Thoracic aorta (tissue), 2 donors: Measurements from ENCODE around the gene BTG4. TPM values are rescaled to one million over a fixed set of nuclear protein-coding genes. Genes with fewer than 3 reads are reported as not detected.

Experiments
- ATAC-seq: fragments of 150-250 bp; one replicate; pipeline ENCODE4 v1.8.0; 2017; ENCODE audit warnings: low read depth; ENCODE audit not compliant: insufficient number of reproducible peaks, low FRiP score
- DNase-seq: peaks from one replicate; pipeline ENCODE4 v3.0.0-alpha.2; 2020; ENCODE audit warnings: low spot score
- H3K27ac ChIP-seq, 2 donors: fragments of 200-600 bp; sonication (generic); 1 replicate in 1 of 2; 2 replicates in 1 of 2; pipeline ENCODE4 v1.5.1; 2016; ENCODE audit warnings: mild to moderate bottlenecking in 2 of 2, moderate library complexity in 2 of 2
- H3K27me3 ChIP-seq: fragments of 200-600 bp; sonication (generic); replicated peaks from 2 replicates; pipeline ENCODE4 v1.6.0; 2016; ENCODE audit warnings: mild to moderate bottlenecking; ENCODE audit not compliant: insufficient read depth
- H3K36me3 ChIP-seq: fragments of 200-600 bp; sonication (generic); one replicate; pipeline ENCODE4 v1.5.1; 2016
- H3K4me1 ChIP-seq, 2 donors: fragments of 200-600 bp; sonication (generic); 1 replicate in 1 of 2; 2 replicates in 1 of 2; pipeline versions ENCODE4 v1.5.1 to v1.6.0; 2016; ENCODE audit warnings: low read depth in 2 of 2, mild to moderate bottlenecking in 1 of 2; ENCODE audit not compliant: control insufficient read depth in 1 of 2
- H3K4me3 ChIP-seq: fragments of 200-600 bp; sonication (generic); 2 replicates; pipeline ENCODE4 v1.5.1; 2016; ENCODE audit warnings: mild to moderate bottlenecking
- H3K9me3 ChIP-seq: fragments of 200-600 bp; sonication (generic); 2 replicates; pipeline ENCODE4 v1.5.1; 2016
- CTCF ChIP-seq: fragments of 200-600 bp; sonication (generic); IDR thresholded peaks from one replicate; pipeline ENCODE4 v1.5.1; 2019; ENCODE audit warnings: antibody characterized with exemption
- total RNA-seq, 2 donors: library from RNA; depleted of rRNA; stranded (reverse); fragments of >200 nt; gene quantifications; one replicate each; pipeline versions ENCODE4 v1.1.0 to v1.2.3, GENCODE V29; 2016

BTG4 gene
- total RNA-seq, 2 donors from 2014 or later: not detected

- no peak for DNase-seq
- ATAC-seq: no peak
These were observed 11.7 kb downstream of the BTG4 start for GRCh38 chr11:111500481-111500880.

GRCh38 chr11:111499483-111499882, 12.7 kb downstream of the BTG4 start:
- no peaks in the 10 kb centered on the region for H3K27me3 ChIP-seq
- no peaks in the 10 kb centered on the region for H3K36me3 ChIP-seq
- DNase-seq (no peak), ATAC-seq (no peak)
- H3K4me1 ChIP-seq: no peaks in the 10 kb centered on the region
- TF ChIP-seq CTCF: no peak
- no peak overlapping the region for H3K4me3 ChIP-seq
- H3K9me3 ChIP-seq: no peaks in the 10 kb centered on the region
- H3K27ac ChIP-seq: no peak overlapping the region

More at GRCh38 chr11:111500481-111500880, 11.7 kb downstream of the BTG4 start:
- Histone ChIP-seq H3K36me3 (no peaks in the 10 kb centered on the region), H3K27me3 (no peaks in the 10 kb centered on the region), H3K4me1 (no peaks in the 10 kb centered on the region), H3K27ac (no peak overlapping the region), H3K4me3 (no peak overlapping the region), H3K9me3 (no peaks in the 10 kb centered on the region)
- TF ChIP-seq CTCF: no peak

DNA sequence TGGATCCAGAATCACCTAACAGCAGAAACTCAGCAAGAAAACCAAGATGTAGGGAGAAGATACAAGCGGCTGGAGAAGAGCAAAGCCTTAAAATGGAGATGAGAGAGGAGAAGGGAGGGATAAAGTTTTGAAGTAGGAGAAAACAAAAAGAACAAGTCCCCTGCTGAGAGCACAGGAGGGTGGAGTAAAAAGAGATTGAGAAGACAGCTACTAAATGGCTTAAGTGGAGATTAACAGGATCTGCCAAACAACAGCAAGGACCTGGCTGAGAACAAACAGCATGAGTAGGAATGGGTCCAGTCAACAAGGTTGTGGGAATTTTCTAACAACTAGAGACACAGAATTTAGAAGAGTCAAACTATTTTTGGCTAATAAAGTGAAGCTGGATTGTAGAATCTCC, 18.1 kb downstream of the BTG4 start:
- H3K36me3 ChIP-seq: no peaks in the 10 kb centered on the region
- no peaks in the 10 kb centered on the region for H3K27me3 ChIP-seq
- DNase-seq (no peak), ATAC-seq (no peak)
- no peaks in the 10 kb centered on the region for H3K9me3 ChIP-seq
- H3K4me1 ChIP-seq: no peaks in the 10 kb centered on the region
- TF ChIP-seq CTCF: no peak
- no peak overlapping the region for H3K4me3 ChIP-seq
- no peak overlapping the region for H3K27ac ChIP-seq

DNA sequence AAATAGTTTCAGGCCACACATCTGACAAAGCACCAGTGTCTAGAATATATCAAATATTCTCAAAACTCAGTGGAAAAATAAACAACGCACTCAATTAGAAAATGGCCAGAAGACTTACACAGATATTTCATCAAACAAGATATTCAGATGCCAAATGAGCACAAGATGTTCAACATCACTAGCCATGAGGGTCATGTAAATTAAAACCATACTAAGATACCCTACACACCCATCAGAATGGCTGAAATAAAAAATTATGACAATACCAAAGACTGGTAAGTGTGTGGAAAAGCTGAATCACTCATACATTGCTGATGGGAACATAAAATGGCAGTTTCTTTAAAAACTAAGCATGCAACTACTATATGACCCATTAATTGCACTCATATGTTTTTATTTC, 21.7 kb downstream of the BTG4 start:
- no peaks in the 10 kb centered on the region for H3K4me1 ChIP-seq
- no peaks in the 10 kb centered on the region for H3K36me3 ChIP-seq
- no peaks in the 10 kb centered on the region for H3K27me3 ChIP-seq
- H3K4me3 ChIP-seq: no peak overlapping the region
- TF ChIP-seq CTCF: no peak
- H3K27ac ChIP-seq: no peak overlapping the region
- DNase-seq (no peak), ATAC-seq (no peak)
- peaks cover 5% of the 10 kb centered on the region for H3K9me3 ChIP-seq

- H3K27me3 ChIP-seq: no peaks in the 10 kb centered on the region
- no peak overlapping the region for H3K27ac ChIP-seq
- no peak for TF ChIP-seq CTCF
- no peaks in the 10 kb centered on the region for H3K4me1 ChIP-seq
- no peaks in the 10 kb centered on the region for H3K36me3 ChIP-seq
- DNase-seq (no peak), ATAC-seq (no peak)
- peaks cover 18% of the 10 kb centered on the region for H3K9me3 ChIP-seq
- no peak overlapping the region for H3K4me3 ChIP-seq
These were observed 28.8 kb downstream of the BTG4 start for GRCh38 chr11:111483431-111483830.
